OCI-LY3 (cell line): Measurements from ENCODE around the gene TXN2.

Experiments
- EZH2phosphoT487 ChIP-seq: fragments of 200-600 bp; shearing (Covaris generic); IDR thresholded peaks from 2 replicates; pipeline ENCODE4 v1.6.1; 2018; ENCODE audit warnings: antibody characterized with exemption, mixed run types, low read depth
- TF ChIP-seq, protein P1 (sequence below): fragments of 200-600, 300-600 bp; sonication (generic); IDR thresholded peaks from 2 replicates; pipeline ENCODE4 v1.5.1; 2014; ENCODE audit warnings: antibody characterized with exemption, low read length, low read depth

DNA sequence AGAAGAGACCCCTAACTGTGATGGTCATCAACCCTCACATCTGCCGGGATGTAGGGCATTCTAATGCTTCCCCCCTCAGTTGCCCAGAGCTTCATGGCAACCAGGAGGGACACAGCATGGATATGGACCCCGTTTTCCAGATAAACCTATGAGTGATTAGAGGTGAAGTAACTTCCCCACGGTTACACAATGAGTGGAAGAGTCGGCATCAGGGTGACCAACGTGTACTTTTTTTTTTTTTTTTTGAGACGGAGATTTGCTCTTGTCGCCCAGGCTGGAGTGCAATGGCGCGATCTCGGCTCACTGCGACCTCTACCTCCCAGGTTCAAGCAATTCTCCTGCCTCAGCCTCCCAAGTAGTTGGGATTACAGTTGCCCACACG lies 25.0 kb downstream of the TXN2 start:
- no peak for TF ChIP-seq EZH2phosphoT487
- TF ChIP-seq, protein P1, sequence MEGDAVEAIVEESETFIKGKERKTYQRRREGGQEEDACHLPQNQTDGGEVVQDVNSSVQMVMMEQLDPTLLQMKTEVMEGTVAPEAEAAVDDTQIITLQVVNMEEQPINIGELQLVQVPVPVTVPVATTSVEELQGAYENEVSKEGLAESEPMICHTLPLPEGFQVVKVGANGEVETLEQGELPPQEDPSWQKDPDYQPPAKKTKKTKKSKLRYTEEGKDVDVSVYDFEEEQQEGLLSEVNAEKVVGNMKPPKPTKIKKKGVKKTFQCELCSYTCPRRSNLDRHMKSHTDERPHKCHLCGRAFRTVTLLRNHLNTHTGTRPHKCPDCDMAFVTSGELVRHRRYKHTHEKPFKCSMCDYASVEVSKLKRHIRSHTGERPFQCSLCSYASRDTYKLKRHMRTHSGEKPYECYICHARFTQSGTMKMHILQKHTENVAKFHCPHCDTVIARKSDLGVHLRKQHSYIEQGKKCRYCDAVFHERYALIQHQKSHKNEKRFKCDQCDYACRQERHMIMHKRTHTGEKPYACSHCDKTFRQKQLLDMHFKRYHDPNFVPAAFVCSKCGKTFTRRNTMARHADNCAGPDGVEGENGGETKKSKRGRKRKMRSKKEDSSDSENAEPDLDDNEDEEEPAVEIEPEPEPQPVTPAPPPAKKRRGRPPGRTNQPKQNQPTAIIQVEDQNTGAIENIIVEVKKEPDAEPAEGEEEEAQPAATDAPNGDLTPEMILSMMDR: no peak
